ENCODE data around the gene OMP.
A peak's percentile ranks its signal among the peaks of the same experiment; 100 is the strongest.

The OMP gene

DNA sequence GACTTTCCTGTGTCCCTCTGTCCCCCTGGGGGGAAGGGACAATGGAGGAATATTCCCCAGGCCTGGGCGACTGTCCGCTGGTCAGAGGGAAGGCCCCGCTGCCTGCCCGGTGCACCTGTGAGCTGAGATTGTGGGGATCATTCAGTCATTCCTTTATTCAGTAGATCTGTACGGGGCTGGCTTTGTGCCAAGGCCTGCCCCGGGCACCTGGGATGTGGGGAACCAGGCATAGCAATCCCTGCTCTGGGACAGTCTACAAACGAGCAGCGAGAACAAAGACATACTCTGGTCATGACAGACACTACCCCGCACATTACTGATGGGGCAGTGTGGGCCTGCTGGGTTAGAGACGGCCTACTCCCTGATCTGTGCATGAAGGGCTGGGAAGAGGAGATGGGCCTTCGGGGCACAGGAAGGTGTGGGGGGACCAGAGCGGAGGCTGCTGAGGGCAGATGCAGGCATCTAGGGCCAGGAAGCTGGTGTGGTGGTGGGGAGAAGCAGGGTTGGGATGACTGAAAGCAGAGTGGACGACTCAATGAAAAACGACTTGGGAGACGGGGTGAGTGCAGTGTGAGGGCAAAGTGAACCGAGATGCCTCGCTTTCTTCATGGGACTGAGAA lies 23.6 kb downstream of the OMP start:
- DNase-seq: no peak

DNA sequence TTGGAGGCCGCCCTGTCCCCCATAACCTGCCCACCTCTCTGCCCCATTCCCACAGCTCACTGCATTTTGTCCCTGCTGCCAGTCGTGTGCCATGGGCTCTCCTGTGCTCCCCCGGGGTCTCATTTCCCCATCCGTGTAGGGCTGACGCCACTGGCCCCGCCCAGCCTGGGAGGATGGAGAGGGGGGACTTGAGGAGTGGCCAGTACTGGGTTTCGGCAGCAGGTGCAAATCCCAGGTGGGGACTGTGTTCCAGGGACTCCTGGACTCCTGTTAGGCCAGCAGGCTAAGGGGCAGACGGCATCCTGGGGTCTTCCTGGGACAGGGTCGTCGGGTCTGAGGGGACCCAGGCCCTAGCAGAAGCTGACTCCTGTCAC lies 24.2 kb downstream of the OMP start:
- no peak for DNase-seq

DNA sequence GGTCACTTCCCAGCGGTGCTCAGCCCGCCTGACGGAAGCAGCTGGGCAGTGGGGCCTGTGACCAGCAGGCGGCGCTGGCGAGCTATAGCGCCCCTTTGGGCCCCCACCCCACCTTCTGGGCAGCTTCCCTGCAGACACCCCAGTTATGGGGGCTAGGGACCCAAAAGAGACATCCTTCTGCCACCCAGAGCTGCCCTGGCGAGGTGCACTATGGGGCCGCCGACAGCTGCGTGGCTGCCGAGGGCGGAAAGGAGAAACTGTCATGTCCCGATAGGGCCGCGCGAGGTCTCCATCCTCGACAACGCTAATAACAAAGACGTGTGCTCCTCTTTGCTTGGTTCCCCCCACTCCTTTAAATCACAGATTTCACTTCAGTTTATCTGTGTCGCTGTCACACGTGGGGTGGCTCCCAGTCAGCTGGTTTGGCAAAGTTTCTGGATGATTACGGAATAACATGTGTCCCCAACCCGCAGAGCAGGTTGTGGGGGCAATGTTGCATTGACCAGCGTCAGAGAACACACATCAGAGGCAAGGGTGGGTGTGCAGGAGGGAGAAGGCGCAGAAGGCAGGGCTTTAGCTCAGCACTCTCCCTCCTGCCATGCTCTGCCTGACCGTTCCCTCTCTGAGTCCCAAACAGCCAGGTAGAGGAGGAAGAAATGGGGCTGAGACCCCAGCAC lies 24.7 kb downstream of the OMP start:
- DNase-seq: peak; percentile 66

- DNase-seq: no peak
Observed at GRCh38 chr11:77127920-77128691, 25.5 kb downstream of the OMP start, which contains the start of gene MYO7A. Gene MYO7A, plus strand, starts transcription at chr11:77128246. Its CDS starts 2,389 bp downstream, at chr11:77130635.

DNA sequence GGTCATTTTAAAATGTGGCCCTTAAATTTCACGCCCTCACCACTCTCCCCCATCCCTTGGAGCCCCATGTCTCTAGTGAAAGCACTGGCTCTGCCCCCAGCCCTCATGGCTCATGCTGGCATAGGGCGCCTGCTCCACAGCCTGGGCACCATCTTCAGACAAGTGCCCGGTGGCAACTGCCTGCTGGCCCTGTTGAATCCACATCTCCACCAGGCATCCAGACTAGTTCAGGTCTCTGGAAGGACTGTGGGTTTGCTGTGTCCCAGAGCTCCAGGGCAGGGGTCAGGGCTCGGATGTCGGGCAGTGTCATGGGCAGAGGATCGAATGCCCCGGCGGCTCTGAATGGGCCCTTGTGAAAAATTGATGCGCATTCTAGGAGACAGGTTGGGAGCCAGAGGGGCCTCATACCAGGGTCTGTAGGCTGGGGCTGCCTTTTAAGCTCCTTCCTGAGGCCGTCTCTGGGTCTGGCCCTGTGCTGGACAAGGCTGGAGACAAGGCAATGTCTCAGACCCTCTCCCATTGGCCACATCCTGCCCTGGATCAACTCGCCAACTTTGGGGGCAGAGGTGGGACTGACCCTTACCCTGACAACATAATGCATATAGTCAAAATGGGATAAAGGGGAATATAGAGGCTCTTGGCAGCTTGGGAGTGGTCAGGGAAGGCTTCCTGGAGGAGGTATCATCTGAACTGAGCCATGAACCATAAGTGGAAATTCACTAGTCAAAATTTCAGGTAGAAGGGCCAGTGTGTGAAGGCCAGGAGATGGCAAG lies 26.6 kb downstream of the OMP start:
- DNase-seq: no peak

DNA sequence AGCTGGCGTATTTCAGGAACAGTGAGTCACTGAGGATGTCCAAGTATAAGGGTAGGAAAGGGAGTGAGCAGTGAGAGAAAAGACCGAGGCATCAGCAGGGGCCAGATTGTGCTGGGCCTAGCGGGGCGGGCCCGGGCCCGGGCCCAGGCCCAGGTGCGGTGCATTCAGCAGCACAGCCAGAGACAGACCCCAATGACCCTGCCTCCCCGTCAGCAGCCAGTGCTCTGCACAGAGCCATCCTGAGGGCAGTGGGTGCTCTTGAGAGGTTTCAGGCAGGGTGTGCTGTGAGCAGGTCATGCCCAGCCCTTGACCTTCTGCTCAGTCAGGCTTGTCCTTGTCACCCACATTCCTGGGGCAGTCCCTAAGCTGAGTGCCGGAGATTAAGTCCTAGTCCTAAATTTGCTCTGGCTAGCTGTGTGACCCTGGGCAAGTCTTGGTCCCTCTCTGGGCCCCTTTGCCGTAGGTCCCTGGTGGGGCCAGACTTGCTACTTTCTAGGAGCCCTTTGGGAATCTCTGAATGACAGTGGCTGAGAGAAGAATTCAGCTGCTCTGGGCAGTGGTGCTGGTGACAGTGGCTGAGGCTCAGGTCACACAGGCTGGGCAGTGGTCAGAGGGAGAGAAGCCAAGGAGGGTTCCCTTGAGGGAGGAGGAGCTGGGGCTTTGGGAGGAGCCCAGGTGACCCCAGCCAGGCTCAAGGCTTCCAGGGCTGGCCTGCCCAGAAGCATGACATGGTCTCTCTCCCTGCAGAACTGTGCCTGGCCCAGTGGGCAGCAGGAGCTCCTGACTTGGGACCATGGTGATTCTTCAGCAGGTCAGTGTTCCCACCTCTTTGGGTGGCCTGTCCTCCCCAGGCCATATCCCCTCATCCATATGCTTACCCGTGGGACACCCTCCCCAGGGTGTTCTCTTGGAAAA lies 27.5 kb downstream of the OMP start:
- no peak for DNase-seq

- no peak for DNase-seq
Observed at GRCh38 chr11:77130763-77131513, 28.3 kb downstream of the OMP start.

DNA sequence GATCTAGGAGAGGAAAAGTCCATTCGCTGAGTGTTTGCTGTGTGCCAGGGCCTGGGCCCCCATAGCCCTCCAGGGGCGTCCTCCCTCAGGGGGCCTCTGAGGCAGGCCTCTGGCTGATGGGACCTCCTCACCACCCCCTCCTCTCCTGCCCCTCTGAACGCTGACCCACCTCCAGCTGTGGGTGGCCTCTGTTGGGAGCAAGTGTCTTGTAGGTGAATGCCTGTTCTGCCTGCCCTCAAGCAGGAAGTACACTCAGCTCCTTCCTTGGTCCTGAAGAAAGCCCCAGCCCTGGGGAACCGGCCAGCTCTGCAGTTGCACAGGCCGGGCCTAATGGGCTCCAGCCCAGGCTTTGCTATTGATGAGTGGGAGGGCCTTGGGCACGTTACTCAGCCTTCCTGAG lies 28.9 kb downstream of the OMP start:
- DNase-seq: no peak

GRCh38 chr11:77135069-77135468 lies 32.4 kb downstream of the OMP start:
- no peak for DNase-seq

- DNase-seq: no peak
Observed at GRCh38 chr11:77136074-77136473, 33.4 kb downstream of the OMP start.

- DNase-seq: no peak
Observed at GRCh38 chr11:77136784-77137420, 34.3 kb downstream of the OMP start.

GRCh38 chr11:77137421-77137820 lies 34.8 kb downstream of the OMP start:
- no peak for DNase-seq

GRCh38 chr11:77138106-77138649 lies 35.5 kb downstream of the OMP start:
- DNase-seq: no peak

GRCh38 chr11:77139201-77139600 lies 36.6 kb downstream of the OMP start:
- no peak for DNase-seq

- DNase-seq: no peak
Observed at GRCh38 chr11:77140231-77140851, 37.7 kb downstream of the OMP start.

DNA sequence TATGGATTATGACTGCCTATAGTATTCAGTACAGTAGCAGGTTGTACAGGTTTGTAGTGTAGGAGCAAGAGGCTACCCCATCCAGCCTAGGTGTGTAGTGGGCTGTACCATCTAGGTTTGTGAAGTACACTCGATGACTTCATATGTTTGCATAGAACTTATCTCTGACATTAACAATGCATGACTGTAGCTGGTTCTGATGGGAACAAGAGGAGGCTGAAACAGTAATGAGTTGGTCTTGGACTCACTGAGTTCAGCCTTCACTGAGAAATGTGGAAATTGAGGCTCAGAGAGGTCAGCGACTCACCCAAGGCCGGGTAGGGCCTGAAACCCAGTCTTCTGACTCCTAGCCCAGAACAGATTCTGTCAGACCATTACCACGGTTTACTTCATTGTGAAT lies 38.4 kb downstream of the OMP start:
- no peak for DNase-seq

- DNase-seq: no peak
Observed at GRCh38 chr11:77141475-77141874, 38.8 kb downstream of the OMP start.

- DNase-seq: no peak
Observed at GRCh38 chr11:77142091-77142975, 39.7 kb downstream of the OMP start.

- no peak for DNase-seq
Observed at GRCh38 chr11:77143405-77144020, 40.9 kb downstream of the OMP start.
